ENCODE results near the gene CHSY1. TPM values are rescaled to one million over a fixed set of nuclear protein-coding genes. Genes with fewer than 3 reads are reported as not detected.

CHSY1 gene
- total RNA-seq, 1 donor from 2014 or later: 46.7 TPM

DNA sequence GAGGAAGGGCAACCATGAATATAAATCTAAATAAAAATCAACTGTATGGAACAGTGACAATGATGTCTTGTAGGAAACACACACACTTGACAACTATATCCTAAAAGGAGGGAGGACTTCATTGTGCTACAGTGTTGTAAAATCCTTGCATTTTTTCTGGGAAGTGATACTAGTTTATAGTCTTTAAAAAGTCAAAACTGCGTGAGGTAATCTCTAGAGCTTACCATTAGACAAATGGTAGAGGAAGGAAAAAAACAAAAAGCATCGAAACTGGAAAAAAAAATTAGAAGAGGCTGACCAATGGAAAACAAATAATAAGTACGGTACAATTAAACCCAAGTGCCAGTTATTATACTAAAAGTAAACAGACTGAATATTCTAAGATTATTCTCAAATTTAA, 38.7 kb downstream of the CHSY1 start:
- Mint-ChIP-seq H3K27ac (ENCODE audit: unreplicated experiment) (no peak overlapping the region), H3K4me1 (peaks cover 22% of the 10 kb centered on the region), H3K27me3 (ENCODE audit: low read depth) (no peaks in the 10 kb centered on the region), H3K9me3 (no peaks in the 10 kb centered on the region), H3K36me3 (ENCODE audit: low read depth) (no peaks in the 10 kb centered on the region), H3K4me3 (no peak overlapping the region)
- DNase-seq (ENCODE audit: low read depth, low spot score): no peak
- TF ChIP-seq, protein P1, sequence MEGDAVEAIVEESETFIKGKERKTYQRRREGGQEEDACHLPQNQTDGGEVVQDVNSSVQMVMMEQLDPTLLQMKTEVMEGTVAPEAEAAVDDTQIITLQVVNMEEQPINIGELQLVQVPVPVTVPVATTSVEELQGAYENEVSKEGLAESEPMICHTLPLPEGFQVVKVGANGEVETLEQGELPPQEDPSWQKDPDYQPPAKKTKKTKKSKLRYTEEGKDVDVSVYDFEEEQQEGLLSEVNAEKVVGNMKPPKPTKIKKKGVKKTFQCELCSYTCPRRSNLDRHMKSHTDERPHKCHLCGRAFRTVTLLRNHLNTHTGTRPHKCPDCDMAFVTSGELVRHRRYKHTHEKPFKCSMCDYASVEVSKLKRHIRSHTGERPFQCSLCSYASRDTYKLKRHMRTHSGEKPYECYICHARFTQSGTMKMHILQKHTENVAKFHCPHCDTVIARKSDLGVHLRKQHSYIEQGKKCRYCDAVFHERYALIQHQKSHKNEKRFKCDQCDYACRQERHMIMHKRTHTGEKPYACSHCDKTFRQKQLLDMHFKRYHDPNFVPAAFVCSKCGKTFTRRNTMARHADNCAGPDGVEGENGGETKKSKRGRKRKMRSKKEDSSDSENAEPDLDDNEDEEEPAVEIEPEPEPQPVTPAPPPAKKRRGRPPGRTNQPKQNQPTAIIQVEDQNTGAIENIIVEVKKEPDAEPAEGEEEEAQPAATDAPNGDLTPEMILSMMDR (conservative IDR thresholded peaks at IDR 0.05): no peak

DNA sequence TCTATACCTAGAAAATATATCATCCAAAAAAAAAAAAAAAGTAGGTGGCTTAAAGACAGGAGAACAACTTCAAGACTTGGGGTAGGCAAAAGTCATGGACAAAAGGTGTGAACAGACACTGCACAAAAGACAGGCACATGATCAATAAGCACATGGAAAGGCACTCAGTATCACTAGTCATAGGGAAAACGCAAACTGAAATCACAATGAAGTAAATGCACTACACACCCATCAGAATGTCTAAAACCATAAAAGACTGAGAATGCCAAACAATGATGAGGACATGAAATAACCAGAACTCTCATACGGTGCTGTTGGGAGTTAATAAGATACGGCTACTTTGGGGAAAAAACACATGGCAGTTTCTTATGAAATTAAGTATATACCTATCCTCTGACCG, 40.0 kb downstream of the CHSY1 start:
- no peaks in the 10 kb centered on the region for H3K27me3 Mint-ChIP-seq (ENCODE audit: low read depth)
- no peak overlapping the region for H3K27ac Mint-ChIP-seq (ENCODE audit: unreplicated experiment)
- DNase-seq (ENCODE audit: low read depth, low spot score): no peak
- H3K36me3 Mint-ChIP-seq (ENCODE audit: low read depth): no peaks in the 10 kb centered on the region
- H3K9me3 Mint-ChIP-seq: no peaks in the 10 kb centered on the region
- TF ChIP-seq, protein P1 (conservative IDR thresholded peaks at IDR 0.05): no peak
- no peak overlapping the region for H3K4me3 Mint-ChIP-seq
- H3K4me1 Mint-ChIP-seq: peaks cover 16% of the 10 kb centered on the region

DNA sequence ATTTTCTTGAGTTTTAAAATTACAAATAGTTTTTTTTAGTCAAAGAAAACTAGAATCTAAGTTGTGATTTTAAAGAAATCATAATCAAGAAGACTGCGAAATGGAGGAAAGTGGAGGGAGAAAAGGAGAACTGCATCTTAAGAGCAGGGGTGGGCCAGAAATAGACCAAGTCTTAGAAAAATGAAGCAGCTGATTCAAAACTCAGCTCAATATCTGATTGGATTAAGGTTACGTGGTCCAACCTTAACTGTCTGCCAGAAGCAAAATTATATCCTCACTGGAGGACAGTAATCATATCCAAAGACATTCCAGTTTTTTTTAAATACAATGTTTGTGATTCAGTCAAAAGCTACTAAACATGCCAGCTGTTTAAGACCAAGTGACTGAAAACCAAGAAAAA, 41.4 kb downstream of the CHSY1 start:
- TF ChIP-seq, protein P1 (conservative IDR thresholded peaks at IDR 0.05): no peak
- H3K4me1 Mint-ChIP-seq: peaks cover 23% of the 10 kb centered on the region
- peaks cover 3% of the 10 kb centered on the region for H3K36me3 Mint-ChIP-seq (ENCODE audit: low read depth)
- H3K27ac Mint-ChIP-seq (ENCODE audit: unreplicated experiment): no peak overlapping the region
- H3K27me3 Mint-ChIP-seq (ENCODE audit: low read depth): no peaks in the 10 kb centered on the region
- no peak for DNase-seq (ENCODE audit: low read depth, low spot score)
- no peak overlapping the region for H3K4me3 Mint-ChIP-seq
- H3K9me3 Mint-ChIP-seq: no peaks in the 10 kb centered on the region

DNA sequence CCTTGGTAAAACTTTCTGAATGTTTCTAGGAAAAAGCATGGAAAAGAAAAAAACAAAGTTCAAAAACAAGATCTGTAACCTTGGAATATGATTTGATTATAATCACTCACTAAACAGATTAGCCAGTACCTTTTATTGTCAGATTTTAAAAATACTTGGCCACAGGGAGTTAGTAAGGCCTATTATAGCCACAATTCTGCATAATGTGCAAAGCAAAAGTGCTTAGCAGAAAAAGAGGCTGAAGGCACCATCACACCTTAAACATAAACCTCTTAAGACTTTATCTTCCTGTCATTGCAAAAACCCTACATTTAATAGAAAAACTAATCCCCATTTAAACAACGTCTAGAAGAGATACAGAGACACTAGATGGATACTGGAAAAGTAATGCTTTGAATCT, 41.8 kb downstream of the CHSY1 start:
- no peak overlapping the region for H3K27ac Mint-ChIP-seq (ENCODE audit: unreplicated experiment)
- H3K36me3 Mint-ChIP-seq (ENCODE audit: low read depth): peaks cover 3% of the 10 kb centered on the region
- H3K4me1 Mint-ChIP-seq: peaks cover 23% of the 10 kb centered on the region
- no peak for DNase-seq (ENCODE audit: low read depth, low spot score)
- no peaks in the 10 kb centered on the region for H3K9me3 Mint-ChIP-seq
- TF ChIP-seq, protein P1 (conservative IDR thresholded peaks at IDR 0.05): no peak
- no peaks in the 10 kb centered on the region for H3K27me3 Mint-ChIP-seq (ENCODE audit: low read depth)
- no peak overlapping the region for H3K4me3 Mint-ChIP-seq

DNA sequence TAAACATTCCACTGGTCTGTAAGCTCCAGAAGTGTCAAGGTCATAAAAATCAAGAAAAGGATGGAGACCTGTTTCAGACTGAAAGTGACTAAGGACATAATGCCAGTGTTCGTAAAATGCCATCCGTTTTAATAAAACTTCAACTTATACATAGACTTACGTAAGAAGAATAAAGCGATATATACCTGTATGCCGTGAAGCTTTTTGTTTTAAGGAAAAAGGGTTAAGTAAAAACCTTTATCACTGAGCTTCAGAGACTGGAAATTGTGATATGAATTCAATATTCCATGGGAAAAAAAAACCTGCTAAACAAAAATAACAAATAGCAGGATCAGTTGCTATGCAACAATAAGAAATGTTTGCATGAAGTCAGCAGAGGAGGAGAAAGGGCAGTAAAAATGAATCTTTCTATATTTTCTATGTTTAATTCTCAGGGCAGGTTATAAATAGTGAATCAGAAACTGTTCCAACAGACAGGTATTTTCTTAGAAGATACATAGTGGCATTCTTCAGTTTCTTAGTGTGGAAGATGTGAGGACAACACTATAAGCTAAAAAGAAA, 42.5 kb downstream of the CHSY1 start:
- TF ChIP-seq, protein P1 (conservative IDR thresholded peaks at IDR 0.05): no peak
- no peaks in the 10 kb centered on the region for H3K9me3 Mint-ChIP-seq
- H3K4me1 Mint-ChIP-seq: peaks cover 23% of the 10 kb centered on the region
- peaks cover 3% of the 10 kb centered on the region for H3K36me3 Mint-ChIP-seq (ENCODE audit: low read depth)
- H3K4me3 Mint-ChIP-seq: no peak overlapping the region
- no peaks in the 10 kb centered on the region for H3K27me3 Mint-ChIP-seq (ENCODE audit: low read depth)
- no peak overlapping the region for H3K27ac Mint-ChIP-seq (ENCODE audit: unreplicated experiment)
- no peak for DNase-seq (ENCODE audit: low read depth, low spot score)
